ENCODE measurements around the gene ANKIB1.
A peak's percentile ranks its signal among the peaks of the same experiment; 100 is the strongest.
"Not testable (repeated sequence)": the region's sequence is repeated elsewhere in the genome, so short reads cannot be mapped to it uniquely, and the experiment has no call there.

ANKIB1 gene

GRCh38 chr7:92332782-92333181 lies 87.0 kb downstream of the ANKIB1 start:
- DNase-seq (ENCODE audit: low spot score), result no peak

- DNase-seq (ENCODE audit: low spot score), result no peak
These were observed 88.1 kb downstream of the ANKIB1 start for GRCh38 chr7:92333866-92334265.

- DNase-seq (ENCODE audit: low spot score), result no peak
These were observed 89.8 kb downstream of the ANKIB1 start for GRCh38 chr7:92335574-92335973.

- DNase-seq (ENCODE audit: low spot score), result no peak
These were observed 91.0 kb downstream of the ANKIB1 start for GRCh38 chr7:92336662-92337340.

- DNase-seq (ENCODE audit: low spot score), result peak; percentile 12
These were observed 94.2 kb downstream of the ANKIB1 start for GRCh38 chr7:92340016-92340415.

GRCh38 chr7:92343714-92344113 lies 97.9 kb downstream of the ANKIB1 start:
- DNase-seq (ENCODE audit: low spot score), result no peak

GRCh38 chr7:92352009-92352408 lies 106.2 kb downstream of the ANKIB1 start:
- no peak for DNase-seq (ENCODE audit: low spot score)

GRCh38 chr7:92354214-92354613 lies 108.4 kb downstream of the ANKIB1 start:
- no peak for DNase-seq (ENCODE audit: low spot score)

- no peak for DNase-seq (ENCODE audit: low spot score)
These were observed 110.6 kb downstream of the ANKIB1 start for GRCh38 chr7:92356406-92356805.

GRCh38 chr7:92357260-92357659 lies 111.5 kb downstream of the ANKIB1 start:
- DNase-seq (ENCODE audit: low spot score), result no peak

GRCh38 chr7:92359179-92359578 lies 113.4 kb downstream of the ANKIB1 start:
- not testable (repeated sequence) for DNase-seq (ENCODE audit: low spot score)

GRCh38 chr7:92359801-92360200 lies 114.0 kb downstream of the ANKIB1 start:
- no peak for DNase-seq (ENCODE audit: low spot score)

- no peak for DNase-seq (ENCODE audit: low spot score)
These were observed 114.6 kb downstream of the ANKIB1 start for GRCh38 chr7:92360387-92360786.

GRCh38 chr7:92362131-92362530 lies 116.4 kb downstream of the ANKIB1 start:
- DNase-seq (ENCODE audit: low spot score), result no peak

- DNase-seq (ENCODE audit: low spot score), result no peak
These were observed 121.0 kb downstream of the ANKIB1 start for GRCh38 chr7:92366730-92367129.

GRCh38 chr7:92368741-92369140 lies 123.0 kb downstream of the ANKIB1 start:
- peak; percentile 59 for DNase-seq (ENCODE audit: low spot score)

GRCh38 chr7:92375013-92375412 lies 129.2 kb downstream of the ANKIB1 start:
- DNase-seq (ENCODE audit: low spot score), result no peak

GRCh38 chr7:92391071-92391470 lies 145.3 kb downstream of the ANKIB1 start:
- no peak for DNase-seq (ENCODE audit: low spot score)

- DNase-seq (ENCODE audit: low spot score), result no peak
These were observed 151.8 kb downstream of the ANKIB1 start for GRCh38 chr7:92397542-92397941.

GRCh38 chr7:92400013-92400412 lies 154.2 kb downstream of the ANKIB1 start:
- DNase-seq (ENCODE audit: low spot score), result no peak

GRCh38 chr7:92402920-92403759 lies 157.4 kb downstream of the ANKIB1 start:
- DNase-seq (ENCODE audit: low spot score), result no peak

GRCh38 chr7:92403760-92404074 lies 157.9 kb downstream of the ANKIB1 start:
- no peak for DNase-seq (ENCODE audit: low spot score)

GRCh38 chr7:92404170-92404614 lies 158.4 kb downstream of the ANKIB1 start:
- DNase-seq (ENCODE audit: low spot score), result no peak

GRCh38 chr7:92409357-92409756 lies 163.6 kb downstream of the ANKIB1 start:
- DNase-seq (ENCODE audit: low spot score), result no peak

Measured in Ammon's horn (tissue), 1 donor.